22Rv1 (cell line): ENCODE measurements around the gene PPIL1.

Experiments used
- H3K27ac ChIP-seq: fragments of 450-650 bp; 2 replicates; pipeline ENCODE4 v1.5.1; 2017
- CTCF ChIP-seq: fragments of 450-650 bp; IDR thresholded peaks from 2 replicates; pipeline ENCODE4 v1.5.1; 2017; ENCODE audit warnings: mild to moderate bottlenecking
- ZFX ChIP-seq: fragments of 450-650 bp; IDR thresholded peaks from 2 replicates; pipeline ENCODE4 v1.6.1; 2017; ENCODE audit warnings: antibody characterized with exemption, borderline replicate concordance

PPIL1 gene

GRCh38 chr6:36845233-36845632 is 29.4 kb downstream of the PPIL1 start:
- no peak overlapping the region for H3K27ac ChIP-seq
- TF ChIP-seq CTCF (no peak), ZFX (no peak)

DNA sequence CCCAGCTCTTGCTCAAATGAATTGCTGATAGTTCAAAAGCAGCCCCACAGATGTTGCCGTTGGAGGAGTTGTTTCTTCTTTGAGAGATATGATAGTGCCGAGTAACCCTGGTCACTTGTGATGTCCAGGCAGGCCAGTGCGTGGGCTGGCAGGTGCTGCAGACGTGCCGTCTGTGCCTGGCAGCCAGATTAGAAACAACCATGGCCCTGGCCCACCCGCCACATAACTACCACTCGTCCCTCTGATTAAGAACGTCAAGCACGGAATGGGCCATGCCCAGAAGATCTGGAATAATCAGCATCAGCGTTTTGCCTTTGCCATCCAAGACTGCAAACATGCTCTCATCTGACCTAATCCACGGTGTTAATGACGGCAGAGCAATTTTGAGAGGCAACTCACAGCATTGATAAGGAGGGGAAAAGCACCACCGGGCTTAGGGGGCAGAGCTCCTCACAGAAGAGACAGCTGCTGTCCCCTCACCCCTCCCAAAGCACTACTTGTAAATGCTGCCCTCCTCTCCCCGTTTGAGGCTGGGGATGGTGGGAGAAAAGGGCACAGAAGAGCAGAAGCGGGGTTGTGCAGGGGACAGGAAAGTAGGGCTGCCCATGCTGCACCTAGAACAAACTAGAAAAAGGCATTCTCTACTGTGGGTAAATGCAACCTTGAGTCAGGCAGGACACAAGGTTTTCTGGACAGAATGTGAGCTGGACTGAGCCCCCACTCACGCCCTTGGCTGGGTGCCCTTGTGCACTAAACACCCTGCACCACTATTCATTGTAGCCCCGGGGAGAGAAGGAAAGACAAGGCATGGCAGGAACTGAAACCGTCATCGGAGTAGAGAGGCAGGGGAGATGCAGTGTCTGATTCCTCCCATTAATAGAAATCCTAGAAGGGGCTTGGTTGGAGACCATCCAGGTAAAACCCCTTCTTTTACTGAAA is 30.1 kb downstream of the PPIL1 start:
- TF ChIP-seq ZFX (no peak), CTCF (no peak)
- no peak overlapping the region for H3K27ac ChIP-seq

GRCh38 chr6:36843170-36843569 is 31.4 kb downstream of the PPIL1 start:
- no peak for TF ChIP-seq ZFX
- no peak for TF ChIP-seq CTCF
- H3K27ac ChIP-seq, result no peak overlapping the region

DNA sequence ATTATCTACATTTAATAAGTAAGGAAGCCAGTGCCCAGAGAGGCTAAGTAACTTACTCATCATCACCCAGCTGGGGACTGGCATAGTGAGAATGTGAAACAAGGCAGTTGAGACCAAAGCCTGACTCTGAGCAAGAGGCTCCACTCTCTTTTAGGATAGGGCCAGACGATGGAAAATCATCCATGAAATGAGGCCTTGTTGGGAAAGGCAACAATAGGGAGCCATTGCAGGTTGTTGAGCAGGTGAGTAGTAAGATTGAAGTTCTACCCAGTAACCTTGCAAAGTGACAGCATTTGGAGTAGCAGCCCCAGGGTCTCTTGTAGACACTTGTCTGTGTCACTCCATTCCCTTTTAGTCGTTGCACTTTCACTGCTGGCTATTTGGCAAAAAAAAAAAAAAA is 32.8 kb downstream of the PPIL1 start:
- H3K27ac ChIP-seq, result no peak overlapping the region
- TF ChIP-seq CTCF, result no peak
- TF ChIP-seq ZFX, result no peak

GRCh38 chr6:36840432-36841403 is 33.9 kb downstream of the PPIL1 start:
- no peak overlapping the region for H3K27ac ChIP-seq
- TF ChIP-seq CTCF, result no peak
- no peak for TF ChIP-seq ZFX

- no peak overlapping the region for H3K27ac ChIP-seq
- peak; percentile 73 for TF ChIP-seq CTCF
- TF ChIP-seq ZFX, result no peak
These were observed 34.7 kb downstream of the PPIL1 start for GRCh38 chr6:36839749-36840431.
